ENCODE data around the gene CXCL16.

DNA sequence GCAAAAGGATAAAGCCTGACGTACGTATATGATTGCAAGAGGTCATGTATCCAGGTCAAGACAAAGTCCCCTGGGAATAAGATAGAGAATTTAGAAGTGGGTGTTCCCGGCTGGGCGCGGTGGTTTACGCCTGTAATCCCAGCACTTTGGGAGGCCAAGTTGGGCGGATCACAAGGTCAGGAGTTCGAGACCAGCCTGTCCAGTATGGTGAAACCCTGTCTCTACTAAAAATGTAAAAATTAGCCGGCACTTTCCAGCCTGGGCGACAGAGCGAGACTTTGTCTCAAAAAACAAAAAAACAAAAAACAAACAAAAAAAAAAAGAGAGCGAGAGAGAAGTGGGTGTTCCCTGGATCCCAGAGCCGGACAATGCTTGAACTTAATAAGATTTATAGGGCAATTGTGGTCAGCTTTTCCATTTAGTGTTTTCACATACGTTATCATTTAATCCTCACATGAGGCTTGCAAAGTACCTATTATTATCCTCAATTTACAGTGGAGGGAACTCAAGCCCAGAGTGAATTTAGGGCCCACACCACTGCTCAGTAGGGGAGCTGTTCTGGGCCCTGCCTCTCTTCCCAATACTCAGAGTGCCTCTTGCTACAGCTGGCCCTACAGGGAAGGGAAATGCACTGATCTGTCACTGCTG is 48.6 kb upstream of the CXCL16 start:
- TF ChIP-seq EP300 (IDR thresholded peaks at IDR 0.05; ENCODE audit: borderline replicate concordance) (no peak), CREB1 (IDR thresholded peaks at IDR 0.05; ENCODE audit: low read depth) (no peak), EGR1 (IDR thresholded peaks at IDR 0.05) (no peak), RAD21 (IDR thresholded peaks at IDR 0.05; ENCODE audit: low read depth) (no peak), REST (IDR thresholded peaks at IDR 0.05; ENCODE audit: low read depth) (no peak), YY1 (IDR thresholded peaks at IDR 0.05; ENCODE audit: low read depth) (no peak)
